GM12864 (cell line): ENCODE measurements around the gene PUS10.
A peak's percentile ranks its signal among the peaks of the same experiment; 100 is the strongest.

Source experiments
- DNase-seq: peaks from one replicate; pipeline ENCODE4 v3.0.0-alpha.2; 2011; ENCODE audit warnings: low read depth
- H3K4me3 ChIP-seq: 2 replicates; pipeline ENCODE4 v1.5.1; 2011; ENCODE audit warnings: mild to moderate bottlenecking, low read depth, low read length, control low read depth
- CTCF ChIP-seq: IDR thresholded peaks from 2 replicates; pipeline ENCODE4 v1.5.1; 2011; ENCODE audit warnings: low read depth, mild to moderate bottlenecking, moderate library complexity, low read length, control low read depth, inconsistent platforms; ENCODE audit errors: missing control alignments

PUS10 gene

GRCh38 chr2:60899892-60900249 is 118.2 kb downstream of the PUS10 start:
- no peak for TF ChIP-seq CTCF
- no peak overlapping the region for H3K4me3 ChIP-seq
- no peak for DNase-seq

GRCh38 chr2:60899230-60899891 is 118.7 kb downstream of the PUS10 start:
- DNase-seq = peak; percentile 35
- no peak overlapping the region for H3K4me3 ChIP-seq
- no peak for TF ChIP-seq CTCF

DNA sequence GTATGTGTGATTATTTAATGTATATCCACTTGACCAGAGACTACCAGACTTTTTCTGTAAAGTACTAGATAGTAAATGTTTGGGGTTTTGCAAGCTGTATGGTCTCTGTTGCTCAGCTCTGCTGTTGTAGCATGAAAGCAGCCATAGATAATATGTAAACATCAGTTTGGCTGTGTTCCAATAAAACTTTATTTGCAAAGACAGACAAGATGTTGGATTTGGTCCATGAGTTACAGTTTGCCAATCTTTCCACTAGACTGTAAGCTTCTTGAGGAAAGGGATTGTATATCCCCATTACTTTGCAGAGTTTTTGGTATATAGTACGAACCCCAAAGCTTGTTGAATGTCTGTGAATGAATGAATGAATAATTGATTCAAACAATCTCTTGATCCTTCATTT is 119.5 kb downstream of the PUS10 start:
- no peak for TF ChIP-seq CTCF
- DNase-seq = no peak
- no peak overlapping the region for H3K4me3 ChIP-seq
